ENCODE results near the gene VOPP1. TPM values are rescaled to one million over a fixed set of nuclear protein-coding genes. Genes with fewer than 3 reads are reported as not detected.

Gene VOPP1
- total and polyA plus RNA-seq, 2 experiments from 2014 or later, result 27.5 to 86.5 TPM

GRCh38 chr7:55561690-55562089 is 10.6 kb downstream of the VOPP1 start:
- 95 to 96% methylated on average over 4 of the region's 4 CpGs for WGBS, 2 experiments (ENCODE audit: low coverage in 1 of 2, low lambda C conversion rate in 2 of 2, missing lambda C conversion rate in 2 of 2)
- in situ Hi-C loops (cut with MboI), result no loop called here
- H3K4me1 ChIP-seq (ENCODE audit: insufficient read depth), result peaks cover 14% of the 10 kb centered on the region

GRCh38 chr7:55558962-55559920 is 13.1 kb downstream of the VOPP1 start:
- Histone ChIP-seq H3K9me2 (ENCODE audit: insufficient read depth) (no peaks in the 10 kb centered on the region), H3K79me2 (ENCODE audit: insufficient read depth) (peaks cover 100% of the 10 kb centered on the region), H3K4me2 (ENCODE audit: unreplicated experiment) (no peak overlapping the region), H3K36me3 (ENCODE audit: low read depth) (no peaks in the 10 kb centered on the region), H3K9me3 (ENCODE audit: low read depth) (no peaks in the 10 kb centered on the region), H3K4me3 (no peak overlapping the region), H4K20me1 (ENCODE audit: insufficient read depth) (peaks cover 28% of the 10 kb centered on the region; the same call in 1 of the 2 replicates), H3K9ac (no peak overlapping the region), H2AFZ (no peak overlapping the region), H3K27me3 (replicated peaks; ENCODE audit: insufficient read depth) (no peaks in the 10 kb centered on the region), H3K27ac (no peak overlapping the region), H3F3A (ENCODE audit: insufficient read depth) (no peaks in the 10 kb centered on the region), H3K4me1 (ENCODE audit: insufficient read depth) (peaks cover 10% of the 10 kb centered on the region)
- DNase-seq, result no peak
- in situ Hi-C loops (cut with MboI), result no loop called here
- no peak for TF ChIP-seq EZH2phosphoT487 (IDR thresholded peaks at IDR 0.05; ENCODE audit: insufficient read depth, low read depth)
- no peak for TF ChIP-seq EZH2 (IDR thresholded peaks at IDR 0.05; ENCODE audit: insufficient read depth, poor library complexity, severe bottlenecking)
- 89% methylated on average over 12 of the region's 12 CpGs for WGBS, 2 experiments (ENCODE audit: low coverage in 1 of 2, low lambda C conversion rate in 2 of 2, missing lambda C conversion rate in 2 of 2)

More at GRCh38 chr7:55561690-55562089, 10.6 kb downstream of the VOPP1 start:
- Histone ChIP-seq H3K4me3 (no peak overlapping the region), H3K27me3 (replicated peaks; ENCODE audit: insufficient read depth) (no peaks in the 10 kb centered on the region), H3K36me3 (ENCODE audit: low read depth) (no peaks in the 10 kb centered on the region), H3K4me2 (ENCODE audit: unreplicated experiment) (no peak overlapping the region), H3K9me2 (ENCODE audit: insufficient read depth) (no peaks in the 10 kb centered on the region), H3K9me3 (ENCODE audit: low read depth) (no peaks in the 10 kb centered on the region), H3K27ac (no peak overlapping the region), H2AFZ (no peak overlapping the region), H3K9ac (no peak overlapping the region), H3K79me2 (ENCODE audit: insufficient read depth) (peaks cover 100% of the 10 kb centered on the region), H3F3A (ENCODE audit: insufficient read depth) (no peaks in the 10 kb centered on the region), H4K20me1 (ENCODE audit: insufficient read depth) (peaks cover 23% of the 10 kb centered on the region; the same call in 1 of the 2 replicates)
- no peak for DNase-seq
- TF ChIP-seq EZH2 (IDR thresholded peaks at IDR 0.05; ENCODE audit: insufficient read depth, poor library complexity, severe bottlenecking), result no peak
- TF ChIP-seq EZH2phosphoT487 (IDR thresholded peaks at IDR 0.05; ENCODE audit: insufficient read depth, low read depth), result no peak

GRCh38 chr7:55557666-55558188 is 14.6 kb downstream of the VOPP1 start:
- H3K79me2 ChIP-seq (ENCODE audit: insufficient read depth), result peaks cover 100% of the 10 kb centered on the region
- H3K27me3 ChIP-seq (replicated peaks; ENCODE audit: insufficient read depth), result no peaks in the 10 kb centered on the region
- H3K4me1 ChIP-seq (ENCODE audit: insufficient read depth), result peaks cover 17% of the 10 kb centered on the region
- H3K36me3 ChIP-seq (ENCODE audit: low read depth), result no peaks in the 10 kb centered on the region
- peaks cover 28% of the 10 kb centered on the region; the same call in 1 of the 2 replicates for H4K20me1 ChIP-seq (ENCODE audit: insufficient read depth)
- TF ChIP-seq EZH2phosphoT487 (IDR thresholded peaks at IDR 0.05; ENCODE audit: insufficient read depth, low read depth) (no peak), EZH2 (IDR thresholded peaks at IDR 0.05; ENCODE audit: insufficient read depth, poor library complexity, severe bottlenecking) (no peak)
- H3F3A ChIP-seq (ENCODE audit: insufficient read depth), result peaks cover 4% of the 10 kb centered on the region; the same call in 1 of the 2 replicates
- no peak overlapping the region for H3K4me2 ChIP-seq (ENCODE audit: unreplicated experiment)
- H3K9me3 ChIP-seq (ENCODE audit: low read depth), result no peaks in the 10 kb centered on the region
- H3K9ac ChIP-seq, result no peak overlapping the region
- no peak overlapping the region for H2AFZ ChIP-seq
- no peaks in the 10 kb centered on the region for H3K9me2 ChIP-seq (ENCODE audit: insufficient read depth)
- WGBS, 2 experiments (ENCODE audit: low coverage in 1 of 2, low lambda C conversion rate in 2 of 2, missing lambda C conversion rate in 2 of 2), result 89 to 95% methylated on average over 7 of the region's 7 CpGs
- H3K27ac ChIP-seq, result no peak overlapping the region
- in situ Hi-C loops (cut with MboI), result no loop called here
- H3K4me3 ChIP-seq, result no peak overlapping the region
- DNase-seq, result no peak

GRCh38 chr7:55556492-55556891 is 15.8 kb downstream of the VOPP1 start:
- Histone ChIP-seq H3F3A (ENCODE audit: insufficient read depth) (peaks cover 4% of the 10 kb centered on the region; the same call in 1 of the 2 replicates), H3K27ac (no peak overlapping the region), H3K79me2 (ENCODE audit: insufficient read depth) (peaks cover 100% of the 10 kb centered on the region), H3K36me3 (ENCODE audit: low read depth) (no peaks in the 10 kb centered on the region), H3K9ac (no peak overlapping the region), H3K27me3 (replicated peaks; ENCODE audit: insufficient read depth) (no peaks in the 10 kb centered on the region), H2AFZ (no peak overlapping the region), H3K9me3 (ENCODE audit: low read depth) (no peaks in the 10 kb centered on the region), H4K20me1 (ENCODE audit: insufficient read depth) (peaks cover 28% of the 10 kb centered on the region; the same call in 1 of the 2 replicates), H3K4me2 (ENCODE audit: unreplicated experiment) (no peak overlapping the region), H3K9me2 (ENCODE audit: insufficient read depth) (no peaks in the 10 kb centered on the region), H3K4me3 (no peak overlapping the region), H3K4me1 (ENCODE audit: insufficient read depth) (peaks cover 17% of the 10 kb centered on the region)
- DNase-seq, result no peak
- TF ChIP-seq EZH2phosphoT487 (IDR thresholded peaks at IDR 0.05; ENCODE audit: insufficient read depth, low read depth) (no peak), EZH2 (IDR thresholded peaks at IDR 0.05; ENCODE audit: insufficient read depth, poor library complexity, severe bottlenecking) (no peak)
- in situ Hi-C loops (cut with MboI), result no loop called here
- WGBS, 2 experiments (ENCODE audit: low coverage in 1 of 2, low lambda C conversion rate in 2 of 2, missing lambda C conversion rate in 2 of 2), result 79 to 81% methylated on average over 3 of the region's 3 CpGs

Measured in GM23248 (cell line).